ENCODE data around the gene MDH2.
"Not testable (repeated sequence)": the region's sequence is repeated elsewhere in the genome, so short reads cannot be mapped to it uniquely, and the experiment has no call there.

The MDH2 gene

GRCh38 chr7:76003351-76003750 lies 44.6 kb upstream of the MDH2 start:
- peaks cover 32 to 34% of the 10 kb centered on the region in 2 experiments for H3K36me3 ChIP-seq (ENCODE audit: control insufficient read depth in 1 of 2, insufficient read depth in 2 of 2, low read length in 2 of 2)
- peaks cover 5% of the 10 kb centered on the region for H3K9me3 ChIP-seq (ENCODE audit: insufficient read depth, low read depth, low read length)
- no CpG with 5 or more reads among the region's 10 CpGs for WGBS (ENCODE audit: extremely low coverage, insufficient coverage, insufficient read length)
- H2BK5ac ChIP-seq (ENCODE audit: low read depth, low read length, poor library complexity), result no peak overlapping the region
- no peak overlapping the region for H3K18ac ChIP-seq (ENCODE audit: low read length)
- no peak overlapping the region for H2AFZ ChIP-seq (ENCODE audit: insufficient read depth, low read length, poor library complexity)
- no peak overlapping the region for H2BK120ac ChIP-seq (ENCODE audit: insufficient read depth, low read length, poor library complexity)
- no peak overlapping the region for H4K8ac ChIP-seq (ENCODE audit: low read depth, low read length)
- no peaks in the 10 kb centered on the region for H3K27me3 ChIP-seq (ENCODE audit: insufficient read depth, low read length)
- H3K4me2 ChIP-seq (ENCODE audit: low read length), result no peak overlapping the region
- no peak overlapping the region for H3K4me3 ChIP-seq (ENCODE audit: low read depth, low read length)
- no peak overlapping the region for H3K23ac ChIP-seq (ENCODE audit: low read length)
- H3K79me2 ChIP-seq (ENCODE audit: control insufficient read depth, insufficient read depth, low read length, poor library complexity), result peaks cover 1% of the 10 kb centered on the region
- no peaks in the 10 kb centered on the region for H3K79me1 ChIP-seq (ENCODE audit: low read length)
- no peak overlapping the region for H3K9ac ChIP-seq (ENCODE audit: low read length)
- H3K14ac ChIP-seq (ENCODE audit: low read length), result no peak overlapping the region
- H3K4me1 ChIP-seq (ENCODE audit: control insufficient read depth in 1 of 2, insufficient read depth in 2 of 2, low read length in 2 of 2), result no peaks in the 10 kb centered on the region
- H2AK5ac ChIP-seq (ENCODE audit: low read length), result no peak overlapping the region
- H3K27ac ChIP-seq (ENCODE audit: low read depth, low read length), result no peak overlapping the region
- H2BK12ac ChIP-seq (ENCODE audit: low read length), result no peak overlapping the region
- DNase-seq, result no peak
- H3K4ac ChIP-seq (ENCODE audit: low read depth, low read length), result no peak overlapping the region
- H4K91ac ChIP-seq (ENCODE audit: low read depth, low read length), result no peak overlapping the region
- no peak overlapping the region for H4K12ac ChIP-seq (ENCODE audit: low read depth, low read length)

DNA sequence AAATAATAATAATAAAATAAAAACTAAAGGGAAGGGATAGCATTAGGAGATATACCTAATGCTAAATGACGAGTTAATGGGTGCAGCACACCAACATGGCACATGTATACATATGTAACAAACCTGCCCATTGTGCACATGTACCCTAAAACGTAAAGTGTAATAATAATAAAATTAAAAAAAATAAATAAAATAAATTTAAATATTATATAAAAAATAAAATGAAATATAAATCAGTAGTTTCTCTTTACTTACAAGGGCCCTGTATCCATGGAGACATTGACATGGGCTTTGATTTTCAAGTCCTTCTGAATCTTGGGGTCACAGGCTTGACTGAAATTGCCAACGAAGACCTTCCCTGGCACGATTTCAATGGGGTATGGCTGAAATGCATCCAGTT lies 42.9 kb upstream of the MDH2 start:
- H2BK12ac ChIP-seq (ENCODE audit: low read length); H3K4me2 ChIP-seq (ENCODE audit: low read length); H3K79me2 ChIP-seq (ENCODE audit: control insufficient read depth, insufficient read depth, low read length, poor library complexity); H3K18ac ChIP-seq (ENCODE audit: low read length); H4K91ac ChIP-seq (ENCODE audit: low read depth, low read length); H3K23ac ChIP-seq (ENCODE audit: low read length); H2BK120ac ChIP-seq (ENCODE audit: insufficient read depth, low read length, poor library complexity); H3K14ac ChIP-seq (ENCODE audit: low read length); H3K27ac ChIP-seq (ENCODE audit: low read depth, low read length); H3K9ac ChIP-seq (ENCODE audit: low read length); H3K4me1 ChIP-seq (ENCODE audit: control insufficient read depth in 1 of 2, insufficient read depth in 2 of 2, low read length in 2 of 2); H2BK5ac ChIP-seq (ENCODE audit: low read depth, low read length, poor library complexity); DNase-seq; H3K4ac ChIP-seq (ENCODE audit: low read depth, low read length); H3K9me3 ChIP-seq (ENCODE audit: insufficient read depth, low read depth, low read length); H3K27me3 ChIP-seq (ENCODE audit: insufficient read depth, low read length); H3K4me3 ChIP-seq (ENCODE audit: low read depth, low read length); H4K8ac ChIP-seq (ENCODE audit: low read depth, low read length); H4K12ac ChIP-seq (ENCODE audit: low read depth, low read length); H2AFZ ChIP-seq (ENCODE audit: insufficient read depth, low read length, poor library complexity); H2AK5ac ChIP-seq (ENCODE audit: low read length); H3K79me1 ChIP-seq (ENCODE audit: low read length): not testable (repeated sequence)
- no CpG with 5 or more reads among the region's 4 CpGs for WGBS (ENCODE audit: extremely low coverage, insufficient coverage, insufficient read length)
- peaks cover 32 to 34% of the 10 kb centered on the region in 2 experiments for H3K36me3 ChIP-seq (ENCODE audit: control insufficient read depth in 1 of 2, insufficient read depth in 2 of 2, low read length in 2 of 2)

DNA sequence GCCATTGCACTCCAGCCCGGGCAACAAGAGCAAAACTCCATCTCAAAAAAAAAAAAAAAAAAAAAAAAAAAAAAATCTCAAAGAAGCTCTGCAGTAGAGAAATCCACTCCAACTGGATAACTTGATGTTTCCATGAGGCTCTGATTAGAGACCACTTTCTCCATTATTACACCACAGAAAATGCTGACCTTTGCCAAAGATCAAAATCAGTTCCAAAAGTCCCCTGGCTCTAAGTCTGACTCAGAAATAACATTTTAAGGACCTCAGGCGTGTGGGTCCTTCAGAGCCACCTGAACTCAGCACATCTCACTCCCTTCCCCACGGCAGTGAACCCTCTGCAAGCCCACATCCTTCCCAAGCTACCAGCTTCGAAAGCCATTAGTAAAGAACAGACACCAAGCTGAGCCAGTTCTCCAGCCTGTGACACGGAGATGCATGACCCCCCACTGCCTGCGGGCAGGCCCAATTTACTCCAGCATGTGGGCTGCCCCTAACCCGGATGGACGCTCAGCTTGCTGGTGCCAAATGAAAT lies 39.7 kb upstream of the MDH2 start:
- H3K9me3 ChIP-seq (ENCODE audit: insufficient read depth, low read depth, low read length), result peaks cover 2% of the 10 kb centered on the region
- no peak overlapping the region for H3K18ac ChIP-seq (ENCODE audit: low read length)
- DNase-seq, result peak in 1 of 2 donors; percentile 65
- no peak overlapping the region for H4K12ac ChIP-seq (ENCODE audit: low read depth, low read length)
- H2BK5ac ChIP-seq (ENCODE audit: low read depth, low read length, poor library complexity), result no peak overlapping the region
- H3K4me1 ChIP-seq (ENCODE audit: control insufficient read depth in 1 of 2, insufficient read depth in 2 of 2, low read length in 2 of 2), result peaks cover 0 to 2% of the 10 kb centered on the region in 2 experiments
- no peak overlapping the region for H3K9ac ChIP-seq (ENCODE audit: low read length)
- no peak overlapping the region for H2AFZ ChIP-seq (ENCODE audit: insufficient read depth, low read length, poor library complexity)
- H3K4me2 ChIP-seq (ENCODE audit: low read length), result no peak overlapping the region
- no peak overlapping the region for H3K4me3 ChIP-seq (ENCODE audit: low read depth, low read length)
- H3K4ac ChIP-seq (ENCODE audit: low read depth, low read length), result no peak overlapping the region
- no peak overlapping the region for H3K23ac ChIP-seq (ENCODE audit: low read length)
- no peak overlapping the region for H3K14ac ChIP-seq (ENCODE audit: low read length)
- H2BK12ac ChIP-seq (ENCODE audit: low read length), result no peak overlapping the region
- H4K8ac ChIP-seq (ENCODE audit: low read depth, low read length), result no peak overlapping the region
- H2AK5ac ChIP-seq (ENCODE audit: low read length), result no peak overlapping the region
- no CpG with 5 or more reads among the region's 8 CpGs for WGBS (ENCODE audit: extremely low coverage, insufficient coverage, insufficient read length)
- H3K27me3 ChIP-seq (ENCODE audit: insufficient read depth, low read length), result no peaks in the 10 kb centered on the region
- H3K27ac ChIP-seq (ENCODE audit: low read depth, low read length), result no peak overlapping the region
- no peak overlapping the region for H2BK120ac ChIP-seq (ENCODE audit: insufficient read depth, low read length, poor library complexity)
- peaks cover 18 to 19% of the 10 kb centered on the region in 2 experiments for H3K36me3 ChIP-seq (ENCODE audit: control insufficient read depth in 1 of 2, insufficient read depth in 2 of 2, low read length in 2 of 2)
- H3K79me1 ChIP-seq (ENCODE audit: low read length), result no peaks in the 10 kb centered on the region
- peaks cover 1% of the 10 kb centered on the region for H3K79me2 ChIP-seq (ENCODE audit: control insufficient read depth, insufficient read depth, low read length, poor library complexity)
- no peak overlapping the region for H4K91ac ChIP-seq (ENCODE audit: low read depth, low read length)

GRCh38 chr7:76009672-76010600 lies 38.0 kb upstream of the MDH2 start:
- no peak overlapping the region for H2BK12ac ChIP-seq (ENCODE audit: low read length)
- no peak overlapping the region for H3K14ac ChIP-seq (ENCODE audit: low read length)
- no peak overlapping the region for H3K23ac ChIP-seq (ENCODE audit: low read length)
- H4K8ac ChIP-seq (ENCODE audit: low read depth, low read length), result no peak overlapping the region
- no peak overlapping the region for H2AFZ ChIP-seq (ENCODE audit: insufficient read depth, low read length, poor library complexity)
- H3K79me1 ChIP-seq (ENCODE audit: low read length), result no peaks in the 10 kb centered on the region
- no peak overlapping the region for H4K91ac ChIP-seq (ENCODE audit: low read depth, low read length)
- H2AK5ac ChIP-seq (ENCODE audit: low read length), result no peak overlapping the region
- H3K27me3 ChIP-seq (ENCODE audit: insufficient read depth, low read length), result no peaks in the 10 kb centered on the region
- no peak overlapping the region for H2BK120ac ChIP-seq (ENCODE audit: insufficient read depth, low read length, poor library complexity)
- H3K18ac ChIP-seq (ENCODE audit: low read length), result no peak overlapping the region
- peak; percentile 71 to 81 for DNase-seq
- H4K12ac ChIP-seq (ENCODE audit: low read depth, low read length), result no peak overlapping the region
- no peak overlapping the region for H3K4me3 ChIP-seq (ENCODE audit: low read depth, low read length)
- H3K4me1 ChIP-seq (ENCODE audit: control insufficient read depth in 1 of 2, insufficient read depth in 2 of 2, low read length in 2 of 2), result peaks cover 0 to 2% of the 10 kb centered on the region in 2 experiments
- no peak overlapping the region for H2BK5ac ChIP-seq (ENCODE audit: low read depth, low read length, poor library complexity)
- no peaks in the 10 kb centered on the region for H3K9me3 ChIP-seq (ENCODE audit: insufficient read depth, low read depth, low read length)
- H3K9ac ChIP-seq (ENCODE audit: low read length), result no peak overlapping the region
- no peak overlapping the region for H3K4me2 ChIP-seq (ENCODE audit: low read length)
- H3K27ac ChIP-seq (ENCODE audit: low read depth, low read length), result no peak overlapping the region
- peaks cover 1% of the 10 kb centered on the region for H3K79me2 ChIP-seq (ENCODE audit: control insufficient read depth, insufficient read depth, low read length, poor library complexity)
- H3K36me3 ChIP-seq (ENCODE audit: control insufficient read depth in 1 of 2, insufficient read depth in 2 of 2, low read length in 2 of 2), result peaks cover 11 to 21% of the 10 kb centered on the region in 2 experiments
- H3K4ac ChIP-seq (ENCODE audit: low read depth, low read length), result no peak overlapping the region
- WGBS (ENCODE audit: extremely low coverage, insufficient coverage, insufficient read length), result no CpG with 5 or more reads among the region's 11 CpGs
